Sigmoid colon (tissue), 7 donors: ENCODE data around the gene VAV1. TPM values are rescaled to one million over a fixed set of nuclear protein-coding genes. Genes with fewer than 3 reads are reported as not detected.

Source experiments
- DNase-seq: peaks from one replicate; pipeline ENCODE4 v3.0.0-alpha.2; 2019
- H3K27ac ChIP-seq, 4 donors: fragments of 200-600 bp; sonication (generic); one replicate each; pipeline ENCODE4 v1.5.1; 2016 to 2019; ENCODE audit warnings: mild to moderate bottlenecking in 1 of 4
- H3K27me3 ChIP-seq, 3 donors: fragments of 200-600 bp; sonication (generic); one replicate each; pipeline ENCODE4 v1.5.1; 2019; ENCODE audit warnings: mild to moderate bottlenecking in 1 of 3
- H3K36me3 ChIP-seq, 4 donors: fragments of 200-600 bp; sonication (generic); one replicate each; pipeline ENCODE4 v1.5.1; 2016 to 2019
- H3K4me1 ChIP-seq, 4 donors: fragments of 200-600 bp; sonication (generic); one replicate each; pipeline ENCODE4 v1.5.1; 2017 to 2019
- H3K4me3 ChIP-seq, 4 donors: fragments of 200-600 bp; sonication (generic); one replicate each; pipeline ENCODE4 v1.5.1; 2017 to 2019; ENCODE audit warnings: mild to moderate bottlenecking in 2 of 4, moderate library complexity in 1 of 4
- H3K9me3 ChIP-seq, 4 donors: fragments of 200-600 bp in 3 of 4; sonication (generic) in 3 of 4; one replicate each; pipeline versions ENCODE4 v1.5.1 to v1.6.1; 2013 to 2019
- EP300 ChIP-seq, 4 donors: sonication (generic); formaldehyde crosslinking; IDR thresholded peaks; one replicate each; pipeline ENCODE4 v1.6.1; 2017; ENCODE audit warnings: antibody characterized with exemption in 4 of 4
- POLR2A ChIP-seq, 2 donors: fragments of 450-650 bp; IDR thresholded peaks; one replicate each; pipeline ENCODE4 v1.6.1; 2016; ENCODE audit warnings: antibody characterized with exemption in 2 of 2, mild to moderate bottlenecking in 2 of 2, moderate library complexity in 2 of 2
- POLR2AphosphoS5 ChIP-seq, 4 donors: sonication (generic); formaldehyde crosslinking; IDR thresholded peaks; one replicate each; pipeline ENCODE4 v1.6.1; 2017; ENCODE audit warnings: antibody characterized with exemption in 4 of 4
- WGBS, 2 donors: extraction: QIAGEN DNeasy Blood & Tissue Kit; methylation state at CpG; one replicate each; pipeline ENCODE4 v1.1.7; 2013; 5-methylcytosine and 5-hydroxymethylcytosine counted together
- intact Hi-C: fragments of 100-400 bp; cut with DNase I; formaldehyde crosslinking; loops from one replicate; pipeline ENCODE4 v1.15.1; 2023
- polyA plus RNA-seq, 3 donors: library from polyadenylated mRNA; stranded (reverse); fragments of 200-250 nt; gene quantifications; one replicate each; pipeline ENCODE4 v1.2.3, GENCODE V29; 2013
- total RNA-seq, 4 donors: library from RNA; depleted of rRNA; stranded (reverse); fragments of >200 nt; gene quantifications; one replicate each; pipeline ENCODE4 v1.1.0, GENCODE V29; 2016
- TF ChIP-seq, protein P1 (sequence below), 4 experiments: fragments of 450-650 bp in 3 of 4; fragments of 200-600 bp in 1 of 4; IDR thresholded peaks; one replicate each; pipeline ENCODE4 v1.5.1; 2016 to 2019; ENCODE audit warnings: antibody characterized with exemption in 4 of 4, mild to moderate bottlenecking in 3 of 4, moderate library complexity in 2 of 4
- donor health status: healthy with polysubstance abuse.
- donor health status: Bipolar disorder and iron deficiency.
- donor health status: healthy.

VAV1 gene
- total and polyA plus RNA-seq, 7 donors = 2.4 to 18.9 (median 4.1) TPM

DNA sequence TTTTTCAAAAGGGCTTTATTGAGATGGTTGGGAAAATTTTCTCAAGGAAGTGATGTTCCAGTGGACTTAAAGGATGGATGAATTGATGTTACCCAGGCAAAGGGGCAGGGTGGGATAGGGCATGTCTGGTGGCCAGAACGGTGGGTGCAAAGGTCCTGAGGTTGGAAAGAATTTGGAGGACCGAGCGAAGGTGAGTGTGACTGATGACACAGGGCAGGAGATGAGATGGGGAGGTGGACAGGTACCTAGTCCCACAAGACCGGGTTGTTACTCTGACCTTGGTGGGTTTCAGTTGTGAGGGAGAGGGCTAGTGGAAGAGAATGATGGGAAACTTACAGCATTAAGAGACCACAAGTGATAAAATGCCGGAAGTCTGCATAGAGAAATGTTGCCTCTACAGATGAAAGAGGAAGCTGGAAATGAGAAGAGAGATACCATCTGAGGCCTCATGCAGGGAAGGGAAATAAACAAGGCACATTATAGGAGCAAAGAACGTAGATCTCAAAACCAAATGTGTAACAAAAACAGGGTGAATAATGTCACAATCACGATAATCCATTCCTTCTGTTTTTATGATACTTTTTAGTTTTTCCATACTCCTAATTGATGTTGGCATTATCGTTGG, 119.4 kb downstream of the VAV1 start:
- 50 to 75% methylated on average over 8 of the region's 8 CpGs for WGBS, 2 donors
- peaks cover 0 to 1% (median 0%) of the 10 kb centered on the region in 3 donors for H3K27me3 ChIP-seq
- H3K36me3 ChIP-seq = no peaks in the 10 kb centered on the region
- no peaks in the 10 kb centered on the region for H3K4me1 ChIP-seq
- intact Hi-C loops = no loop called here
- H3K4me3 ChIP-seq = no peak overlapping the region
- peaks cover 0 to 6% (median 3%) of the 10 kb centered on the region in 4 donors for H3K9me3 ChIP-seq
- H3K27ac ChIP-seq = no peak overlapping the region
- TF ChIP-seq, protein P1, sequence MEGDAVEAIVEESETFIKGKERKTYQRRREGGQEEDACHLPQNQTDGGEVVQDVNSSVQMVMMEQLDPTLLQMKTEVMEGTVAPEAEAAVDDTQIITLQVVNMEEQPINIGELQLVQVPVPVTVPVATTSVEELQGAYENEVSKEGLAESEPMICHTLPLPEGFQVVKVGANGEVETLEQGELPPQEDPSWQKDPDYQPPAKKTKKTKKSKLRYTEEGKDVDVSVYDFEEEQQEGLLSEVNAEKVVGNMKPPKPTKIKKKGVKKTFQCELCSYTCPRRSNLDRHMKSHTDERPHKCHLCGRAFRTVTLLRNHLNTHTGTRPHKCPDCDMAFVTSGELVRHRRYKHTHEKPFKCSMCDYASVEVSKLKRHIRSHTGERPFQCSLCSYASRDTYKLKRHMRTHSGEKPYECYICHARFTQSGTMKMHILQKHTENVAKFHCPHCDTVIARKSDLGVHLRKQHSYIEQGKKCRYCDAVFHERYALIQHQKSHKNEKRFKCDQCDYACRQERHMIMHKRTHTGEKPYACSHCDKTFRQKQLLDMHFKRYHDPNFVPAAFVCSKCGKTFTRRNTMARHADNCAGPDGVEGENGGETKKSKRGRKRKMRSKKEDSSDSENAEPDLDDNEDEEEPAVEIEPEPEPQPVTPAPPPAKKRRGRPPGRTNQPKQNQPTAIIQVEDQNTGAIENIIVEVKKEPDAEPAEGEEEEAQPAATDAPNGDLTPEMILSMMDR (IDR thresholded peaks at IDR 0.05) = no peak
- TF ChIP-seq EP300 (IDR thresholded peaks at IDR 0.05) (no peak), POLR2AphosphoS5 (IDR thresholded peaks at IDR 0.05) (no peak), POLR2A (IDR thresholded peaks at IDR 0.05) (no peak)
- no peak for DNase-seq

DNA sequence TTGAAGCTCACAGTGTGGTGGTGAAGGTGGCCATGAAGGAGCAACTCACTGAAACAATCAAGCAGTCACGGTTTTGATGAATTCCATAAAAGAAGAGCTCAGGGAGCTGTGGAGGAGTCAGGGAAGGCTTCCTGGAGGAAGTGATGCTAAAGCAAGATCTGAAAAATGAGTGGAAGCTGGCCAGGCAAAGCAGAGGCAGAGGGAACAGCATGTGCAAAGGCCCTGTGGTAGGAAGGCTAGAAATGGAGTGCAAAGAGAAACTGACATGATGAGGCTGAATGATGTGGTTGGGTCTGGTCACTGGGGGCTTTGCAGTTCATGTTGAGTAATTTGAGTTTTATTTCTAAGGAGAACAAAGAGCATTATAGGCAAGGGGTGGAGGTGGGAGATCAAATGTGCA, 121.8 kb downstream of the VAV1 start:
- no peak for DNase-seq
- intact Hi-C loops = no loop called here
- no peaks in the 10 kb centered on the region for H3K27me3 ChIP-seq
- no peak overlapping the region for H3K27ac ChIP-seq
- TF ChIP-seq EP300 (IDR thresholded peaks at IDR 0.05) (no peak), POLR2A (IDR thresholded peaks at IDR 0.05) (no peak), POLR2AphosphoS5 (IDR thresholded peaks at IDR 0.05) (no peak)
- TF ChIP-seq, protein P1 (IDR thresholded peaks at IDR 0.05) = no peak
- WGBS, 2 donors = 86% methylated on average over 1 of the region's 1 CpG
- H3K9me3 ChIP-seq = peaks cover 0 to 6% (median 3%) of the 10 kb centered on the region in 4 donors
- H3K4me3 ChIP-seq = no peak overlapping the region
- H3K4me1 ChIP-seq = no peaks in the 10 kb centered on the region
- H3K36me3 ChIP-seq = no peaks in the 10 kb centered on the region

DNA sequence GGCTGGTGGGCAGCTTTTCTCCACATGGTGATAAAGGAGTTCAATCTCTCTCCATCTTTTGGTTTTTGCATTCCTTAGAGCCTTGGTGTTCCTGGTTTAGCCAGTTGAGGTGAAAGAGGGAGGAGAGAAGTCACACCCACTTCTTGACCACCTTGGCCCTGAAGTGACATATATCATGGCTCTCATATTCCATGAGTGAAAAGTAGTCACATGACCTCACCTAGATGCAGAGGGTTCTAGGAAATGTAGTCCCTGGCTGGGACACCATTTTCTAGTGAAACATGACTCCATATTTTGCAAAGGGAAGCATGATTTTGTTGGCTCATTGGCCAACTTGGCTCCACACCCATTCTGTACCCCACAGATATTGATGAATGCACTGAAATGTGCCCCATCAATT, 130.9 kb downstream of the VAV1 start:
- TF ChIP-seq, protein P1 (IDR thresholded peaks at IDR 0.05) = no peak
- TF ChIP-seq POLR2A (IDR thresholded peaks at IDR 0.05) = no peak
- no peak for TF ChIP-seq POLR2AphosphoS5 (IDR thresholded peaks at IDR 0.05)
- no peak for TF ChIP-seq EP300 (IDR thresholded peaks at IDR 0.05)
- Histone ChIP-seq H3K9me3 (peaks cover 9 to 18% (median 16%) of the 10 kb centered on the region in 4 donors), H3K4me1 (no peaks in the 10 kb centered on the region), H3K36me3 (no peaks in the 10 kb centered on the region), H3K27me3 (no peaks in the 10 kb centered on the region), H3K27ac (no peak overlapping the region), H3K4me3 (no peak overlapping the region)
- intact Hi-C loops = no loop called here
- no peak for DNase-seq

DNA sequence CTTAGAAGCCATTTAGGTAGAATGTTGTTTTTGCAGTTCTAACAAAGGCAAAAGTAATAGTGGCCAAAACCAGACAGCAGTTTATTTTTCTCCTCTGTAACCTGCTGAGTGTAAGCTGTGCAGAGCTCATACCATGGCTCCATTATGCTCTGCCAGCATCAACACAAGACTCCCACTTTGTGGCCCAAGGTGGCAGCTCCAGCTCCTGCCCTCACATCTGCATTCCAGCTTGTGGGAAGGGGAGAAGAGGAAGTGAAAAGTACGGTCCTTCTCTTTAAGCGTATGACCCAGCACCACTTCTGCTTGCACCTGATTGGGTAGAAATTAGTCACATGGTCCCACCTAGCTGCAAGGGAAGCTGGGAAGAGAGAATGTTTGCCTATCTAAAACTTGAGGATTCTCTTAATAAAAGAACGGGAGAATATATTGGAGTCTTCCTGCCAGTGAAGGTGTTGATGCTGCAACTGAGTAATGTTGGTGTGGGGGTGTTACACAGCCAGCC, 134.1 kb downstream of the VAV1 start:
- Histone ChIP-seq H3K27ac (no peak overlapping the region), H3K4me3 (no peak overlapping the region), H3K4me1 (no peaks in the 10 kb centered on the region), H3K27me3 (no peaks in the 10 kb centered on the region), H3K9me3 (peaks cover 5 to 9% (median 8%) of the 10 kb centered on the region in 4 donors), H3K36me3 (no peaks in the 10 kb centered on the region)
- 19 to 90% methylated on average over 3 of the region's 3 CpGs for WGBS, 2 donors
- intact Hi-C loops = no loop called here
- no peak for DNase-seq
- TF ChIP-seq, protein P1 (IDR thresholded peaks at IDR 0.05) = no peak
- TF ChIP-seq POLR2A (IDR thresholded peaks at IDR 0.05) (no peak), POLR2AphosphoS5 (IDR thresholded peaks at IDR 0.05) (no peak), EP300 (IDR thresholded peaks at IDR 0.05) (no peak)

Other genes with a start within 250 kb of the VAV1 start
- gene TNFSF9, start 241.7 kb upstream of the VAV1 start, total RNA-seq = 1 to 10 TPM in 1 of 4 donors, under 1 TPM in 2, not detected in 1; 0.16 to 1.8 (median 0.36) TPM
- gene TNFSF9, start 241.7 kb upstream of the VAV1 start, polyA plus RNA-seq = 1 to 10 TPM in 1 of 3 donors, under 1 TPM in 2; 0.46 to 4.2 (median 0.60) TPM
- under 1 TPM in 1 of 4 donors, not detected in 3; 0.36 TPM for gene CD70, start 181.6 kb upstream of the VAV1 start, total RNA-seq
- gene CD70, start 181.6 kb upstream of the VAV1 start, polyA plus RNA-seq = 1 to 10 TPM in 1 of 3 donors, not detected in 2; 1.8 TPM
- 1 to 10 TPM in 1 of 4 donors, under 1 TPM in 2, not detected in 1; under 0.01 to 2.0 (median 0.41) TPM for gene TNFSF14, start 102.5 kb upstream of the VAV1 start, total RNA-seq
- gene TNFSF14, start 102.5 kb upstream of the VAV1 start, polyA plus RNA-seq = 1 to 10 TPM in 1 of 3 donors, not detected in 2; 2.8 TPM
- gene C3, start 52.1 kb upstream of the VAV1 start, total RNA-seq = 1,000 to 10,000 TPM in 1 of 4 donors, 100 to 1,000 TPM in 3; 317 to 1,284 (median 452) TPM
- 100 to 1,000 TPM in 1 of 3 donors, 10 to 100 TPM in 1, 1 to 10 TPM in 1; 9.0 to 313 (median 66.7) TPM for gene C3, start 52.1 kb upstream of the VAV1 start, polyA plus RNA-seq
- gene GPR108, start 35.1 kb upstream of the VAV1 start, total RNA-seq = 10 to 100 TPM; 44.5 to 67.3 (median 58.8) TPM
- gene GPR108, start 35.1 kb upstream of the VAV1 start, polyA plus RNA-seq = 10 to 100 TPM; 39.0 to 91.1 (median 53.4) TPM
- gene TRIP10, start 33.0 kb upstream of the VAV1 start, total RNA-seq = 100 to 1,000 TPM in 1 of 4 donors, 10 to 100 TPM in 3; 73.1 to 117 (median 90.1) TPM
- 10 to 100 TPM; 49.5 to 76.7 (median 70.3) TPM for gene TRIP10, start 33.0 kb upstream of the VAV1 start, polyA plus RNA-seq
- gene SH2D3A, start 5.3 kb upstream of the VAV1 start, total RNA-seq = under 1 TPM in 1 of 4 donors, not detected in 3; 0.66 TPM
- 10 to 100 TPM; 23.8 to 42.7 (median 30.0) TPM for gene SH2D3A, start 5.3 kb upstream of the VAV1 start, polyA plus RNA-seq
- under 1 TPM in 1 of 4 donors, not detected in 3; 0.28 TPM for gene ADGRE1, start 114.9 kb downstream of the VAV1 start, total RNA-seq
- gene ADGRE1, start 114.9 kb downstream of the VAV1 start, polyA plus RNA-seq = 1 to 10 TPM in 2 of 3 donors, under 1 TPM in 1; 0.61 to 1.8 (median 1.2) TPM
- gene MBD3L2B, start 248.7 kb downstream of the VAV1 start, total RNA-seq = not detected
- gene MBD3L2B, start 248.7 kb downstream of the VAV1 start, polyA plus RNA-seq = not detected